Panc1 (cell line): ENCODE measurements around the gene INPP5D. TPM values are rescaled to one million over a fixed set of nuclear protein-coding genes. Genes with fewer than 3 reads are reported as not detected.
"Not testable (repeated sequence)": the region's sequence is repeated elsewhere in the genome, so short reads cannot be mapped to it uniquely, and the experiment has no call there.

Experiments used
- ATAC-seq: fragments of 200-7000 bp; cut with Tn5 transposase; 2 replicates; pipeline ENCODE4 v1.9.1; 2020; ENCODE audit warnings: mild to moderate bottlenecking, moderate library complexity
- BruUV-seq: library from RNA; stranded (reverse); fragments of 400-500 nt; replicated peaks from 2 replicates; lab custom pipeline; 2021; lab: Mats Ljungman, UMichigan
- CTCF ChIA-PET: fragments of 300-600 bp; sonication (Branson Sonifier 250); formaldehyde crosslinking; loops from one replicate; lab custom pipeline; 2022; ENCODE audit warnings: antibody characterized with exemption; lab: Charles Lee
- POLR2A ChIA-PET: fragments of 300-600 bp; sonication (Branson Sonifier 250); formaldehyde crosslinking; loops from one replicate; lab custom pipeline; 2022; ENCODE audit warnings: antibody characterized with exemption; lab: Charles Lee
- DNase-seq: peaks from one replicate; pipeline ENCODE4 v3.0.0-alpha.2; 2010; ENCODE audit warnings: low read depth, low spot score
- H3K27ac ChIP-seq: 2 replicates; pipeline ENCODE4 v1.5.1; 2011; ENCODE audit warnings: mild to moderate bottlenecking, low read length, inconsistent platforms
- H3K27me3 ChIP-seq: fragments of 200-500 bp; sonication (Bioruptor generic); 2 replicates; pipeline ENCODE4 v1.6.0; 2014; ENCODE audit warnings: low read length, inconsistent platforms; ENCODE audit not compliant: control insufficient read depth, insufficient read depth
- H3K36me3 ChIP-seq: fragments of 200-500 bp; sonication (Bioruptor generic); 2 replicates; pipeline ENCODE4 v1.5.1; 2014; ENCODE audit warnings: inconsistent platforms, mild to moderate bottlenecking, low read length, moderate library complexity; ENCODE audit not compliant: control insufficient read depth, insufficient read depth
- H3K4me1 ChIP-seq: 2 replicates; pipeline ENCODE4 v1.5.1; 2011; ENCODE audit warnings: inconsistent platforms, mild to moderate bottlenecking, low read length, moderate library complexity; ENCODE audit not compliant: control insufficient read depth, insufficient read depth
- H3K4me3 ChIP-seq, 2 experiments: 2 replicates each; pipeline ENCODE4 v1.5.1; 2011 to 2012; ENCODE audit warnings: low read depth in 2 of 2, low read length in 2 of 2, mild to moderate bottlenecking in 2 of 2, inconsistent platforms in 1 of 2, moderate library complexity in 1 of 2
- H3K9me3 ChIP-seq: fragments of 200-500 bp; sonication (Bioruptor generic); 2 replicates; pipeline ENCODE4 v1.5.1; 2014; ENCODE audit warnings: low read depth, mild to moderate bottlenecking, inconsistent platforms, low read length, moderate library complexity; ENCODE audit not compliant: control insufficient read depth, insufficient read depth
- CTCF ChIP-seq: fragments of 450-650 bp; IDR thresholded peaks from 2 replicates; pipeline ENCODE4 v1.5.1; 2017; ENCODE audit warnings: mild to moderate bottlenecking
- POLR2AphosphoS5 ChIP-seq: IDR thresholded peaks from 2 replicates; pipeline ENCODE4 v1.6.1; 2012; ENCODE audit warnings: mild to moderate bottlenecking, low read depth, low read length, moderate library complexity
- REST ChIP-seq, 2 experiments: IDR thresholded peaks; 2 replicates each; pipeline ENCODE4 v1.6.1; 2011 to 2012; ENCODE audit warnings: low read depth in 2 of 2, control low read depth in 1 of 2, low read length in 1 of 2, mild to moderate bottlenecking in 1 of 2, moderate library complexity in 1 of 2; ENCODE audit not compliant: insufficient read depth in 1 of 2
- SIN3A ChIP-seq: IDR thresholded peaks from 2 replicates; pipeline ENCODE4 v1.6.1; 2012; ENCODE audit warnings: low read depth, mild to moderate bottlenecking, low read length, moderate library complexity, borderline replicate concordance; ENCODE audit not compliant: insufficient read depth
- TCF7L2 ChIP-seq: IDR thresholded peaks from 2 replicates; pipeline ENCODE4 v1.6.1; 2011; ENCODE audit warnings: mild to moderate bottlenecking, low read depth, low read length, inconsistent platforms
- in situ Hi-C: cut with HindIII; loops from 2 replicates; pipeline ENCODE4 v1.10.0; 2016; ENCODE audit warnings: low sequenced_read_pairs, low pct_unique_long_range_greater_than_20kb
- intact Hi-C: fragments of 100-400 bp; cut with micrococcal nuclease; formaldehyde crosslinking; loops from one replicate; pipeline ENCODE4 v1.10.0; 2022; ENCODE audit not compliant: unreplicated experiment
- total RNA-seq: library from RNA; stranded (reverse); gene quantifications from one replicate; pipeline ENCODE4 v1.2.1, GENCODE V29; 2021; ENCODE audit not compliant: unreplicated experiment

The INPP5D gene
- total RNA-seq, 1 experiment from 2014 or later, result 0.39 TPM

GRCh38 chr2:233199870-233200269, 139.7 kb downstream of the INPP5D start:
- H3K4me3 ChIP-seq, result no peak overlapping the region
- intact Hi-C loops, result no loop called here
- TF ChIP-seq REST (IDR thresholded peaks at IDR 0.05; ENCODE audit: insufficient read depth in 1 of 2, low read depth in 2 of 2, low read length in 1 of 2) (no peak), POLR2AphosphoS5 (no peak), TCF7L2 (no peak), SIN3A (no peak), CTCF (no peak)
- no TSS peak for BruUV-seq
- H3K27me3 ChIP-seq, result no peaks in the 10 kb centered on the region
- POLR2A ChIA-PET, result interaction anchor here (0.5 kb wide), 2 partner anchors 244 to 462 kb away, joined by 3 to 6 read pairs; no protein-coding TSS in a partner anchor
- no peak overlapping the region for H3K27ac ChIP-seq
- ATAC-seq (peak; percentile 16; the same call in 1 of the 2 replicates), DNase-seq (no peak)
- in situ Hi-C loops, result no loop called here
- no peaks in the 10 kb centered on the region for H3K36me3 ChIP-seq
- no peaks in the 10 kb centered on the region for H3K9me3 ChIP-seq
- CTCF ChIA-PET, result no interaction called here
- no peaks in the 10 kb centered on the region for H3K4me1 ChIP-seq

- H3K36me3 ChIP-seq, ATAC-seq, H3K4me3 ChIP-seq, CTCF ChIA-PET, BruUV-seq, H3K27me3 ChIP-seq, H3K9me3 ChIP-seq, DNase-seq, H3K27ac ChIP-seq, H3K4me1 ChIP-seq, intact Hi-C loops, in situ Hi-C loops: not testable (repeated sequence)
- POLR2A ChIA-PET, result interaction anchor here (0.5 kb wide), 1 partner anchor 463 kb away, joined by 6 read pairs; no protein-coding TSS in a partner anchor
Measured at GRCh38 chr2:233200790-233201189, 140.6 kb downstream of the INPP5D start.

- DNase-seq (no peak), ATAC-seq (no peak)
- POLR2A ChIA-PET, result no interaction called here
- Histone ChIP-seq H3K4me1 (no peaks in the 10 kb centered on the region), H3K9me3 (no peaks in the 10 kb centered on the region), H3K4me3 (no peak overlapping the region), H3K36me3 (no peaks in the 10 kb centered on the region), H3K27me3 (no peaks in the 10 kb centered on the region), H3K27ac (no peak overlapping the region)
- no peak for TF ChIP-seq TCF7L2
- TF ChIP-seq CTCF, result no peak
- no peak for TF ChIP-seq REST (IDR thresholded peaks at IDR 0.05; ENCODE audit: insufficient read depth in 1 of 2, low read depth in 2 of 2, low read length in 1 of 2)
- TF ChIP-seq SIN3A, result no peak
- in situ Hi-C loops, result no loop called here
- CTCF ChIA-PET, result interaction anchor here (0.6 kb wide), 1 partner anchor 28 kb away, joined by 5 read pairs; no protein-coding TSS in a partner anchor
- intact Hi-C loops, result no loop called here
- BruUV-seq, result no TSS peak
Measured at GRCh38 chr2:233201258-233202013, 141.3 kb downstream of the INPP5D start.
